GM19099 (cell line): ENCODE measurements around the gene PLEKHS1.

ENCODE experiments used
- POLR2A ChIP-seq: IDR thresholded peaks from 3 replicates; pipeline ENCODE4 v1.6.1; 2011; ENCODE audit warnings: low read depth; ENCODE audit not compliant: insufficient read length; ENCODE audit errors: extremely low read depth

Gene PLEKHS1

DNA sequence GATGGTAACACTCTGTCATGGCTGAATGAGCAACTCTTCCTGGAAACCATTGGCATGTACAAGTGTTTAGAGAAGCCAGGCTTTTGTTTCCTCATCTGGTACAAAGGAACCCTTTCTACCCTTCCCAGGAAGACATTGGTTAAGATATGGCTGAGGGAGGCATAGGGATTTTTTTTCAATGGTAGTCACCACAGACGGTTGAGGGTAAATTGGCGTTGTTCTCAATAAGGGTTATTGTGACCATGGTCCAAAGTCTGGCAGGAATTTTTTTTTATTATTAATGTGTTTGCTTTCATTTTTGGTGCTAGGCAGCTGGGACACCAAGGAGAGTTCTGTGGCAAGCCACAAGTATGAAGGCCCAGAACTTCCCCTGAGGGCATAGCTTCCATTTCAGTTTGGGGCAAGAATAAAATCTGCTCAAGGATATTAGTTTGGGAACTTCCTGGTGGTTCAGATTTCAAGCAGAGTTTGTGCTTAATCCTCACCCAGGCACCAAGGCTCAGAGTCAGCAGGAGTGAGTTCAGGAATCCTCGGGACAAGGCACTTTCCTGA lies at the start of gene PLEKHS1:
PLEKHS1 (plus strand) TSS at position 502 of the 552 bp plus-strand sequence. CDS start 3,596 bp downstream, outside the sequence.
- TF ChIP-seq POLR2A: no peak

DNA sequence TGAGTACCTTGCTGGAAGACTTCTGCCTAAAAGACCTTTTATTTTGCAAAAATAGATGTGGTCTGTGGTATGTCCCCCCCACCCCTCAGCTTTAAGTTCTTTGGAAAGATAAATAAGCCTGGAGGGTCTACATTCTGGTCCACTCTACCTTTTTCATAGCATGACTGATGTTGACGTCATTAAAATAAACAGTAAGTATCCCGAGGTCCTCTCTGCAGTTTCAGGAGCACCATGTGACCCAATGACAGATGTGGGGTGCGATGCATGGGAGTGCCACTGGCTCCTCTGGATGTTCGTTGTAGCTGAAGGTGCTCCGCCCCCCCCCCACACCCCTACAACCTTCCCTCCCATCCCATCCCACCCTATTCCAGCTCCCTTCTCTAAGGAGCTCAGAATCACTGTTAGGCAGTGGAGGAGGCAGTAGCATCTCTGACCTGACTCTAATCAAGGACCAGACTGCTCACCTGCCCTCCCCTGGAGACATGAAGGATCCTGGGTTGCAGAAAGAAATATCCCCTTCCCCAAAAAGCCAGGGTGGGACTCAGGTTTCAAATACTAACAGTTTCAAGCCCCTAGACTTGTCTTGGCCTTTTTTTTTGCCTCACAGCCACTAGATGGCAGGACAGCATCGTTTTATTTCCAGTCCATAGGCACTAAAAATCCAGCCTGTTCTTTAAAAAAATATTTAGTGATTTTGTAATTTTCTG lies 46.7 kb upstream of the PLEKHS1 start:
- no peak for TF ChIP-seq POLR2A

GRCh38 chr10:113705344-113705652 lies 46.2 kb upstream of the PLEKHS1 start:
- no peak for TF ChIP-seq POLR2A

- TF ChIP-seq POLR2A: no peak
These were observed 44.9 kb upstream of the PLEKHS1 start for GRCh38 chr10:113706623-113707022.

DNA sequence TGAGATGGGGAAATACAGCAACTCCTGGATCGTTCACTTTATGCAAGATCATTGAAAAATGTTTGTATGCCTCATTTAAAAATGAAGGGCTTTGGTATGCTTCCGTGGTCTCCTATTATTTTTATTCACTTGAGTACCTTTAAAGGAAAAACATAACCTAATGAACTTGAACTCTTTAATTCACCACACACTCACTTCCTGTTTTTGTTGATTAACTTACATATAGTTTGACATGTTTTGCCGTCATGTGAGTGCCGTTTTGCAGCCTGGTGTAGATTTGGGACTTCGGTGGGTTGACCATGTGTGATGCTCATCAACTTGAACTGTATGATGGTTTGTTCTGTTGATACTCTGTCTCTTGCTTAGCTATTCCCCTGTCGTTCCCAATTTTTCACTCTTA lies 42.8 kb upstream of the PLEKHS1 start:
- no peak for TF ChIP-seq POLR2A

GRCh38 chr10:113709221-113709838 lies 42.2 kb upstream of the PLEKHS1 start:
- no peak for TF ChIP-seq POLR2A

DNA sequence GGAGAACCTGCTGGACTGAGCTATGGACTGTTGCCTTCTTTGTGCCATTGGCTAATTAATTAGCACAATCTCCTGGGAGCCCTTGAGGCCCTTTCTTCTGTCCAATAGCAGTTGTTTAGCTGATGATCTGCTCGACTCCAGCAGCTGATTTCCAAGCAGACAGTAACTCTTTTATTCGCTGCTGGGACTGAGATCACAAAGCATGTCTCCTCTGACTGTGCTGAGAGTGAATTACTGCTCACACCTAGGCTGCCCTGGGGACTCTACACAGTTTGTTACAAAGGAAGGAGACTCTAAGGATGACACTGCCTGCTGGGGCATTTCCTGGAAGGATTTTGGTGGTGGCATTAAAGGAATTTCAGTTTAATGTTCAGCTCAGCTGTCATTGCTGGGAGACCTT lies 40.3 kb upstream of the PLEKHS1 start:
- TF ChIP-seq POLR2A: no peak

GRCh38 chr10:113712024-113712423 lies 39.5 kb upstream of the PLEKHS1 start:
- no peak for TF ChIP-seq POLR2A

- TF ChIP-seq POLR2A: no peak
These were observed 38.5 kb upstream of the PLEKHS1 start for GRCh38 chr10:113712755-113713639.

DNA sequence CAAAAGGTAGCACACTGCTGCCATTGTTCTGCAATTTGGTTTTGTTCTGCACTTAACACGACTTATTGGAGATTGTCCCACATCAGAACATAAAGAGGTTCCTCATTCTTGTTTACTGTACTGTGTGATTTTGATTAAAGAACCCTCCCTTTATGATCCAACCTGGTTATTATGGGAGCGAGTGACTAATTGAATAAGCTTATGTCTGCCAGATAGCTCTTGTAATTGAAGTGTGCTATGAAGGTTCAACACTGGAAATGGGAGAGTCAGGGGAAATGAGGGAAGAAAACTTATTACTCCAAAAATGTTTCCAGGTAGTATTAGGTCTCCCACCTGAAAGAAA lies 37.9 kb upstream of the PLEKHS1 start:
- no peak for TF ChIP-seq POLR2A

DNA sequence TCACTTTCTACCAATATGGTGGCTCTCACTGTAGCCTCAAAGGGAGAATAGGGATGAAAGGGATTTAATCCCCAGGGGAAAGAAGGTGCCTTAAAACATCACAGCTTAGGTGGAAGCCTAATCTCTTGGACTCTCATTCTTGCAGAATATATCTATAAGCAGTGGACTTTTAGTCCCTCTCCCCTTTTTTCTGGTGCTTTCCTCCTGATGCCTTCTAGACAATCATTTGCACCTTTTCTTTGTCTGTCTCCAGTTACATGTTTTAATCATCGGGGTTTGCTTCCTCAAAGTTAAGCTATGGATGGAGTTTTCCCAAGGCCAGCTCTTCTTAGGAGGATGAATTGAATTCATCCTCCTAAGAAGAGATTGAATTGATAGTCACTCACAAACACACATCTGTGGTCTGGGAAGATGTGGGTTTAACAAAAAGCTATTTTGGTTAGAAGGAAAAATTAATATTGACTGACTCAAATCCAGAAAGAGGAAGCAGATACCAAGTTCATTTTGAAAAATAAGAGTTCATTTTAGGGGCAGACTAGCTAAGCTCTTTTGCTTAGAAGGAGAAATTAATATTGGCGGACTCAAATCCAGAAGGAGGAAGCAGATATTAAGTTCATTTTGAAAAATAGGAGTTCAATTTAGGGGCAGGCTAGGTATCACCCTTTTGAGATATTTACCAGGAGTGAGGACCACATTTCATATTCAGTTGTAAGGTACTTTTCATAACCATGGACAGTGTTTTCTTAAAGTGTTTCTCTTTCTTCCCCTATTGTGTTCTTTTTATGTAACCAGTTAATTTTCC lies 35.2 kb upstream of the PLEKHS1 start:
- TF ChIP-seq POLR2A: no peak

DNA sequence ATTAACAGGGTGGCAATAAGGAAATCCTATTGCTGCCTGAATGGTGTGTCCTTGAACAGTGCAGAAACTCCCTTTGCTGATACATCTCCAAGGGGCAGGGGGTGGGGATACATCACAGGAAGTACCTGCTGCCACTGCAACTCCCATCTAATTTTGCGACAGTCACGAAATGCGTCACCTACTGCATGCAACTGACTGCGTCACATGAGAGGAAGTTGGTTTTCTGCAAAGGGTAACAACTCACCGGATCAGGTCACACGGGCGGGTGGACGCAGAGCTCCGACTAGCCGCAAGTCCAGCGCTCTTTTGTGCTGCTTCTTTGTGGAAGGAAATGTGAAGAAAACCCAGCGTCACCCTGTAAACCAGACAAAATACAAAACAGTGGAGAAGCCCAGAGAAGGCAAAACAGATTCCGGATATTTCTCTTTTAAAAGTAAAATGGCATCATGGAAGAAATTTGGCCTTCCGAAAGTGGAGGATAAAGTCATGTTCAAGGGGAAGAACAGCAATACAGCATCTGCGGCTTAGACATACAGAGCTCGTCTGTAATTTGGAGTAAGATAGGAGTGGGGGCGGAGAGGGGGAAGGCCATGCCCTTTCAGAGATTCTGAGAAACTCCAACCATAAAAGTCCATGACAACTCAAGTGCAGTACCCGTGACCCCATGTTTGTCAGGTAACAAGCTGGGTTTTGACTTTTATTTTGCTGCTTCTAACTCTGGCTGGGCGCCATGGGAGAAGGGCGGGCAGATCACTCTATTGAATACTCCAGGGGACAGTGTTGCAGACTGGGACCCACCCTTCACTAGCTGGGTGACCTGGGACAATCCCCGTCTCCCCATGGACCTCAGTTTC lies 32.3 kb upstream of the PLEKHS1 start:
- TF ChIP-seq POLR2A: no peak

DNA sequence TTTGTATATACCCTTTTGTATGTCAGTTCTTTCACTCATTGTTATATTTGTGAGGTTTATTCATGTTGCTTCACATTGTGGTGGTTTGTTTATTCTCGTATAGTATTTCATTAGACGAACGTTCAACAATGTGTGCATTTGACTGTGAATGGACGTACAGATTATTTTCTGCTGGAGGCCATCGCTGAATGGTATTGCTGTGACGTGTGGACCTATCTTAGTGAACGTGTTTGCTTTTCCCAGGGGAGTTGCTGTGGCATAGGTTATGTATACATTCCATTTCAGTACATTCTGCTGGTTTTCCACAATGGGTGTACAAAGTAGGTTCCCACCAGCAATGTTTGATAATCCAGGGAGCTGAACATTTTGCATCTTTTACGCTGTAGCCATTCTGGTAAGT lies 31.1 kb upstream of the PLEKHS1 start:
- TF ChIP-seq POLR2A: no peak

DNA sequence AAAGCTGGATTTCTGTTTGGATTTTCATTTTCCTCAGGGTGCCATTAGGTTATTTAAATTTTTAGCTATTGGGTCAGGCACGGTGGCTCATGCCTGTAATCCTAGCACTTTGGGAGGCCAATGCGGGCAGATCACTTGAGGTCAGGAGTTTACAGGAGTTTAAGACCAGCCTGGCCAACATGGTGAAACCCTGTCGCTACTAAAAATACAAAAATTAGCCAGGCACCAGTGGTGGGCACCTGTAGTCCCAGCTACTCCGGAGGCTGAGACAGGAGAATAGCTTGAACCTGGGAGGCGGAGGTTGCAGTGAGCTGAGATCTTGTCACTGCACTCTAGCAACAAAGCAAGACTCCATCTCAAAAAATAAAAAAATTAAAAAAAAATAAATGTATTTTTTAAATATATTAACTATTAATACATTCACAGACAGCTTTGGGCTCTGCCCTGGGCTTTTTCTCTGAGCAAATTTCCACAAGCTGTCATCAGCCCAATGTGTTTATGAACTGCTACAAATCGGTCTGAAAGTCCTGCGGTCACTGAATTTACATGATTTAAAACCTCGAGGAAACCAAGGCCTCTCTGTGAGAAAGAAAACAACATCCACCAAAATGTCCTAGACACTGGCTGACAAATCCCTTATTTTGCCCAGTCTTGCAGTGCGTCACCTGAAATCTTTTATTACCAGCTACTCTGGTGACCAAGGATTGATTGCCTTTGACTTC lies 19.2 kb upstream of the PLEKHS1 start:
- TF ChIP-seq POLR2A: no peak

GRCh38 chr10:113732966-113733365 lies 18.5 kb upstream of the PLEKHS1 start:
- no peak for TF ChIP-seq POLR2A
